PC-9 (cell line): ENCODE data around the gene HLCS. TPM values are rescaled to one million over a fixed set of nuclear protein-coding genes. Genes with fewer than 3 reads are reported as not detected.

ENCODE experiments used
- BruUV-seq: library from RNA; stranded (reverse); fragments of 400-500 nt; replicated peaks from 2 replicates; lab custom pipeline; 2021; lab: Mats Ljungman, UMichigan
- CTCF ChIA-PET: fragments of 300-600 bp; sonication (Branson Sonifier 250); formaldehyde crosslinking; loops from one replicate; lab custom pipeline; 2022; ENCODE audit warnings: antibody characterized with exemption; lab: Charles Lee
- POLR2A ChIA-PET: fragments of 300-600 bp; sonication (Branson Sonifier 250); formaldehyde crosslinking; loops from one replicate; lab custom pipeline; 2022; ENCODE audit warnings: antibody characterized with exemption; ENCODE audit not compliant: unreplicated experiment; lab: Charles Lee
- DNase-seq, 2 experiments: peaks; one replicate each; pipeline versions ENCODE4 v3.0.0 to v3.0.0-alpha.2; 2015 to 2022; ENCODE audit warnings: mixed read lengths in 1 of 2
- H2AFZ ChIP-seq: fragments of 200-600 bp; sonication (generic); 2 replicates; pipeline ENCODE4 v1.8.1; 2017; ENCODE audit warnings: antibody characterized with exemption
- H3F3A ChIP-seq: fragments of 200-600 bp; sonication (generic); 2 replicates; pipeline ENCODE4 v1.8.1; 2017; ENCODE audit warnings: antibody characterized with exemption, mild to moderate bottlenecking, low read depth; ENCODE audit not compliant: insufficient read depth
- H3K27ac ChIP-seq: fragments of 200-600 bp; sonication (generic); 2 replicates; pipeline ENCODE4 v1.6.1; 2016; ENCODE audit warnings: mixed run types
- H3K27me3 ChIP-seq: fragments of 200-600 bp; sonication (generic); 2 replicates; pipeline ENCODE4 v1.6.1; 2016; ENCODE audit warnings: low read depth, mixed run types; ENCODE audit not compliant: insufficient read depth
- H3K36me3 ChIP-seq: fragments of 200-600 bp; sonication (generic); 2 replicates; pipeline ENCODE4 v1.6.1; 2016; ENCODE audit warnings: low read depth, mixed run types
- H3K4me1 ChIP-seq: fragments of 200-600 bp; sonication (generic); replicated peaks from 2 replicates; pipeline ENCODE4 v1.6.1; 2016; ENCODE audit warnings: mixed run types; ENCODE audit not compliant: insufficient read depth
- H3K4me2 ChIP-seq: fragments of 200-600 bp; sonication (generic); 2 replicates; pipeline ENCODE4 v1.6.1; 2017; ENCODE audit warnings: mixed run types
- H3K4me3 ChIP-seq: fragments of 200-600 bp; sonication (generic); 2 replicates; pipeline ENCODE4 v1.6.1; 2016; ENCODE audit warnings: mixed run types
- H3K79me2 ChIP-seq: fragments of 200-600 bp; sonication (generic); 2 replicates; pipeline ENCODE4 v1.6.1; 2017; ENCODE audit warnings: low read depth, mixed run types
- H3K9me2 ChIP-seq: fragments of 200-600 bp; sonication (generic); 2 replicates; pipeline ENCODE4 v1.8.1; 2017; ENCODE audit warnings: mild to moderate bottlenecking; ENCODE audit not compliant: insufficient read depth
- H3K9me3 ChIP-seq: fragments of 200-600 bp; sonication (generic); 2 replicates; pipeline ENCODE4 v1.8.1; 2016; ENCODE audit warnings: low read depth; ENCODE audit not compliant: insufficient read depth
- H4K20me1 ChIP-seq: fragments of 200-600 bp; sonication (generic); 2 replicates; pipeline ENCODE4 v1.8.1; 2017; ENCODE audit not compliant: insufficient read depth
- EZH2 ChIP-seq: fragments of 200-600 bp; sonication (generic); IDR thresholded peaks from 2 replicates; pipeline ENCODE4 v1.8.0; 2017; ENCODE audit warnings: antibody characterized with exemption, low read depth
- intact Hi-C: fragments of 100-400 bp; cut with micrococcal nuclease; formaldehyde crosslinking; loops from one replicate; pipeline ENCODE4 v1.10.0; 2022; ENCODE audit not compliant: unreplicated experiment
- total RNA-seq: library from RNA; stranded (reverse); gene quantifications from 2 replicates; pipeline ENCODE4 v1.2.3, GENCODE V29; 2021
- TF ChIP-seq, protein P1 (sequence below): fragments of 200-600 bp; sonication (generic); conservative IDR thresholded peaks from 2 replicates; pipeline ENCODE4 v1.6.1; 2017; ENCODE audit warnings: mixed run types, antibody characterized with exemption, mild to moderate bottlenecking, moderate library complexity

The HLCS gene
- total RNA-seq, 1 experiment from 2014 or later, result 21.6 TPM

DNA sequence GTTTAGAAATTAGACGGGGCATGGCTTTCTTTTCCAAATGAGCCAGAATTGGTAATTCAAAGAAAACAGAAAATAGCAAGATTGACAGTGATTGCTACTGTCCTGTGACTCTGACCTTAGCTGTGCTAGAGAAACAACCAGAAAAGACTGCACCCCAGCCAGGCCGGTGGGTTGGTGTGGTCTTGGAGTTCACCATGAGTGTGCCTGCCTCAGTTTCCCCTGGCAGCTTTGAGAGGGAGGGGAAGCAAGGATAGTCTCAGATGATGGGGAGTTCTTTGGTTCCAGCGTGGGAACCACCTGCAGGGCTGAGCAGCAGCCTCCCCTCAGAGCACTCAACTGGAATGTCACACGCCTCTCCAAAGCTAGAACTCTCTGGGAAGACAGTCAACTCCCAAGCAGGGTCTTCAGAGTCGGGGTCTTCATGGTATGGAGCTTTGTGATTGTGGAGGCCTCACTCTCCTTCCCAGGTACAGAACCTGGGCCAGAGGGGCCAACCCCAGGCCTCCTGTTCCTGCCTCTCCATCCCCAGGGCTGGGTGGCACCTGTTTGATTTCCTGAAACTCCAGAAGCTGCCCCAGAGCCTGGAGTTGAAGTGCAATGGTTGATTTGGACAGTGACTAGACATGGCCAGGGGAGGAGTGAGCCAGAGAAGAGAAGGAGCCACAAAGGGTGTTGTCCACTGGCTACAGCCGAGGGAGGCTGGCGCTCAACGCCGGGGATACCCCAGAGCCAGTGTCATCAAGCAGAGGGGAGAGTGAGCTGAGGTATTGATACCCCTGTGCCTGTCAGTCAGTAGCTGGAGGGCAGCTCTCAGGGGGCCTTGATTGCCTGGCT is 231.9 kb downstream of the HLCS start:
- Histone ChIP-seq H3F3A (no peaks in the 10 kb centered on the region; the same call in 1 of the 2 replicates), H3K4me2 (no peak overlapping the region), H3K9me2 (no peaks in the 10 kb centered on the region), H4K20me1 (no peaks in the 10 kb centered on the region), H3K36me3 (no peaks in the 10 kb centered on the region), H2AFZ (no peak overlapping the region), H3K4me1 (no peaks in the 10 kb centered on the region), H3K4me3 (no peak overlapping the region), H3K9me3 (no peaks in the 10 kb centered on the region), H3K27me3 (no peaks in the 10 kb centered on the region), H3K79me2 (no peaks in the 10 kb centered on the region), H3K27ac (no peak overlapping the region)
- no TSS peak for BruUV-seq
- ChIA-PET CTCF (no interaction called here), POLR2A (no interaction called here)
- no peak for DNase-seq
- TF ChIP-seq, protein P1, sequence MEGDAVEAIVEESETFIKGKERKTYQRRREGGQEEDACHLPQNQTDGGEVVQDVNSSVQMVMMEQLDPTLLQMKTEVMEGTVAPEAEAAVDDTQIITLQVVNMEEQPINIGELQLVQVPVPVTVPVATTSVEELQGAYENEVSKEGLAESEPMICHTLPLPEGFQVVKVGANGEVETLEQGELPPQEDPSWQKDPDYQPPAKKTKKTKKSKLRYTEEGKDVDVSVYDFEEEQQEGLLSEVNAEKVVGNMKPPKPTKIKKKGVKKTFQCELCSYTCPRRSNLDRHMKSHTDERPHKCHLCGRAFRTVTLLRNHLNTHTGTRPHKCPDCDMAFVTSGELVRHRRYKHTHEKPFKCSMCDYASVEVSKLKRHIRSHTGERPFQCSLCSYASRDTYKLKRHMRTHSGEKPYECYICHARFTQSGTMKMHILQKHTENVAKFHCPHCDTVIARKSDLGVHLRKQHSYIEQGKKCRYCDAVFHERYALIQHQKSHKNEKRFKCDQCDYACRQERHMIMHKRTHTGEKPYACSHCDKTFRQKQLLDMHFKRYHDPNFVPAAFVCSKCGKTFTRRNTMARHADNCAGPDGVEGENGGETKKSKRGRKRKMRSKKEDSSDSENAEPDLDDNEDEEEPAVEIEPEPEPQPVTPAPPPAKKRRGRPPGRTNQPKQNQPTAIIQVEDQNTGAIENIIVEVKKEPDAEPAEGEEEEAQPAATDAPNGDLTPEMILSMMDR, result no peak
- TF ChIP-seq EZH2, result no peak
- intact Hi-C loops, result no loop called here

DNA sequence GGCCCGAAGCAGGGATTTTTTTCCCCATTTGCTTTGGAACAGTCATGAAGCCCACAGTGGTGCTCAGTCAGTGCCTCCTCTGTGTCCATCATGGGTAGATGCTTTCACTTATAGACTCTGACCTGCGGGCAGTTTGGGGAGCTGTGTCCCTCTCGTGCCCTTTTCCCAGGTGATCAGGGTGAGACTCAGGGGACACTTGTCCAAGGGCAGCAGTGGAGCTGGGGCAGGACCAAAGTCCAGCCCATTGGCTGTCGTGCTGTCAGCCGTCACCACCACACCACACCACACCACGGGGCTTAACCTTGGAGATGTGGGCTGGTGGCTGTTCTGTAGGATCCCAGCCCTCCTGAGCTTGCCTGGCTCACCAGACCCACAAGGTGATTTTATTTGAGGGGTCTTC is 232.6 kb downstream of the HLCS start:
- POLR2A ChIA-PET, result no interaction called here

DNA sequence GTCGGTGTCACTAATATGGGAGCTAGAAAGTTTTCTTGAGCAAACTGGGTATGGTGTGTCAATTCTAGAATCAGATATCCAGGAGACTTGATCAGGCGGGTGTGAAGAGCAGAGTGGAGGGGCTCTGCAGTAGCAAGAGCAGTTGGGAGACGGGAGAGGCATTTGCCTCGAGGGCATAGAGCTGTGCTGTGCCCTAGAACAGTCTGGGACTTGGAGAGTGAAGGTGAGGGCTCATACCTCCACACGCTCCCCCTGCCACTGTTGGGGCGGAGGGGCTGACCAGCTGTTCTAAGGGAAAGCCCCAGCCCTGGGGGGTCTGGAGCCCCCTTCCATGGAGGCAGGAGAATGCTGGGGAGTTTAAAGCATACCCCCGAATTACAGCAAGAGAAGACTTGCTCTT is 233.7 kb downstream of the HLCS start:
- CTCF ChIA-PET, result no interaction called here
- Histone ChIP-seq H3K4me3 (no peak overlapping the region), H3K79me2 (no peaks in the 10 kb centered on the region), H3K36me3 (no peaks in the 10 kb centered on the region), H4K20me1 (no peaks in the 10 kb centered on the region), H3K9me3 (no peaks in the 10 kb centered on the region), H3K4me1 (no peaks in the 10 kb centered on the region), H2AFZ (no peak overlapping the region), H3K4me2 (no peak overlapping the region), H3F3A (no peaks in the 10 kb centered on the region; the same call in 1 of the 2 replicates), H3K27ac (no peak overlapping the region), H3K27me3 (no peaks in the 10 kb centered on the region), H3K9me2 (no peaks in the 10 kb centered on the region)
- POLR2A ChIA-PET, result no interaction called here
- no peak for TF ChIP-seq EZH2
- no TSS peak for BruUV-seq
- intact Hi-C loops, result no loop called here
- no peak for DNase-seq

More for the DNA sequence above, 232.6 kb downstream of the HLCS start:
- H3K9me2 ChIP-seq, result no peaks in the 10 kb centered on the region
- H3K4me1 ChIP-seq, result no peaks in the 10 kb centered on the region
- H3K36me3 ChIP-seq, result no peaks in the 10 kb centered on the region
- H3K27me3 ChIP-seq, result no peaks in the 10 kb centered on the region
- CTCF ChIA-PET, result no interaction called here
- H3K79me2 ChIP-seq, result no peaks in the 10 kb centered on the region
- no peak overlapping the region for H3K27ac ChIP-seq
- TF ChIP-seq, protein P1, result no peak
- TF ChIP-seq EZH2, result no peak
- H3K4me2 ChIP-seq, result no peak overlapping the region
- H3K4me3 ChIP-seq, result no peak overlapping the region
- intact Hi-C loops, result no loop called here
- no peaks in the 10 kb centered on the region for H4K20me1 ChIP-seq
- DNase-seq, result no peak
- no peaks in the 10 kb centered on the region for H3K9me3 ChIP-seq
- no peak overlapping the region for H2AFZ ChIP-seq
- no peaks in the 10 kb centered on the region; the same call in 1 of the 2 replicates for H3F3A ChIP-seq
- no TSS peak for BruUV-seq
